HG03108 (cell line): ENCODE data around the gene FAM117A.
"Not testable (repeated sequence)": the region's sequence is repeated elsewhere in the genome, so short reads cannot be mapped to it uniquely, and the experiment has no call there.

ENCODE experiments used
- ATAC-seq: cut with Tn5 transposase; IDR thresholded peaks from one replicate; pipeline ENCODE4 v1.9.1; 2021; ENCODE audit warnings: moderate library complexity; ENCODE audit not compliant: unreplicated experiment

Gene FAM117A

GRCh38 chr17:49681106-49681979, 82.6 kb downstream of the FAM117A start:
- ATAC-seq, result no peak

GRCh38 chr17:49680314-49680713, 83.6 kb downstream of the FAM117A start:
- ATAC-seq, result no peak

DNA sequence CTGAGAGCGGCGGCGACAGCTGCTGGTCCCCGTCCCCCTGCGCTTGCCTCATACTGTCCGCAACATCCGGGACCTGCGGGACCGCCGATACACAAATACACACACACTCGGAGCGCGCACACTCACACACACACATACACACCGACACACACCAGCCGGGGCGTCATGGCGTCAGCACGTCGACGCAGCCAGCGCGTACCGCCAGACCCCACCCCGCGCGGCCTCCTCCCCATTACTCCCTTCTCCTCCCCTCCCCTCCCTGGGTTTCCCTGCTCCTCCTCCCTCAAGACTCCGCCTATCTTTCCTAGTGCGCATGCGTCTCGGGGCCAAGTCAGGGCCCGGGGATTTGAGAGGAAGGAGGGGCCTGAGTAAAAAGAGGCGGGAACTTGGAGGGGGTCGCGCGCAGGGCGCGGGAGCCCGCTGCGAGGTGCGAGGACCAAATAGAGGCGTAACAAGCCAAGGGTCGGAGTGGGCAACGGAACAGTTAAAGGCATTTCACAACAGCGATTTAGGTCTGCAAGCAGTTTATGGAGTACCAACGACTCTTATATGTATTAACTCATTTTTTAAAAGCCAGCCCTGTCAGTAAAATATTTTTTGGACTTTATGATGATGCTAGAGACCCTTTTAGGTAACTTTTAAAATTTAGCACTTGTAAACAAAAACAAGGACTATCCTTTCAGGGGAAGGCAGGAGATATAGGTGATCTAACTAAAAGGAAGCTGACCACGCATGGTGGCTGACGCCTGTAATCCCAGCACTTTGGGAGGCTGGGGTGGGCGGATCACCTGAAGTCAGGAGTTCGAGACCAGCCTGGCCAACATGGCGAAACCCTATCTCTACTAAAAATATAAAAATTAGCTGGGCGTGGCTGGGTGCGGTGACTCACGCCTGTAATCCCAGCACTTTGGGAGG, 85.7 kb downstream of the FAM117A start, which contains the start of gene SPOP:
TSS of gene SPOP (minus strand) at position 165 of the 915 bp plus-strand sequence. CDS start 55,287 bp downstream, outside the sequence.
- peak; percentile 69 for ATAC-seq

DNA sequence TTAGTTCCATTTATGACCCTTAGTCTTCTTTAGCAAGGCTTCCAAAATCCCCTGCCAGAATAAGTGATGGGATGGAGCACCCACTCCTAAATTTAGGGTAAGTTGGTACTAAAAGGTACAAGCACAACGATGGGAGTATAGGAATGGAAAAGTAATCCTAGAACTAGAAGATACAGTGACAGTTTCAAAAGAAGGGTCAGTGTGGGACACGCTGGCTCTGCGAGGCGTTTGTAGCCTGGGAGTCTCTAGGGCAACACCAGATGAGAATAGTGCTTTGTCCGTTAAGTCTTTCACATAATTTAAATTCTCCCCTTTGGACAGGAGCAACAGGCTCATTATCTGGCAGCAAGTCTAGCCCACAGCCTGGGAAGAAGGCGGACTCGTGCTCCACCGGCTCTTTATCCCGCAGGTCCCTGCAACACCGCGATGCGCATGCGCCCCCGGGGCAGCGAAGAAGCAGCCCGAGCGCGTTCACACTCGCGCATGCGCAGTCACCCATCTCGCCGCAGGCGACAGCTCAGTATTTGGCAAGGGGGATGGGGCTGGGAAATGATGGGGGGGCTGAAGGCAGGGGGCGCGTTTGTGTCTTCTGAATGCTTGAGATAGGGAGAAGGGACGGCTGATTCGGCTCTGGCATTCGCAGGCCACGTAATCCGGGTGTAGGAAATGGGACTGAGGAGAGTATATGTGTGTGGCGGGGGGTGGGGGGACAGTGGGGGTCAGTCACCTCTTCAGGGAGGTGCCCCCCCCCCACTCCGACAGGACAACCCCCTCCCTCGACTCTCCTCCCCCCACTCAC, 86.6 kb downstream of the FAM117A start:
- no peak for ATAC-seq

DNA sequence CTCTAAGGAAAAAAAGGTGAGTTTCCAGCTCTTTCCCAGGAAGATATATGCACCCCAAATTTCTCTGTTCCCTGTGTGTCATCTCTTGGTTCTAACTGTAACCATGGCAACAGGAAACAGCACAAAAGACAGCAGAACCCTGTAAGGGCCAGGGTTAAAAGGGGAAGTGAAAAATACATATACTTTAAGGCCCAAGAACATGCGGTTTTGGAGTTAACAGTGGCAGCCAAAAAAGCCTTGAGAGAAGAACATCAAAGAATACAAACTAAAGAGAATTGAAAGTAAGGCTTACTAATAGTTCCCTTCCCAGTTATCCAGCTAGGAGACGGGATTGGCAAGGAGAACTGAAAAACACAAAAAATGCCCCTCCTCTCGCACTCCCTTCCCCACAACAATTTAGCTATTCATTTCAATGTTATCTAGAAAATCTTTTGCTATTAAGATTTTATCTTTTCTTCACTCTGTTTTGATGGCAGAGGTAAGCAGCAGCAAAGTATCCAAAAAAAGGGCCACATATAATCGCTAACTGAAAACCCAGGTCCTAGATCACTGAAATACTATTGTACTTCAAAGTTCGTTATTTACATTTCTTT, 87.6 kb downstream of the FAM117A start:
- peak; percentile 52 for ATAC-seq

- no peak for ATAC-seq
These were observed 89.4 kb downstream of the FAM117A start for GRCh38 chr17:49674507-49674906.

GRCh38 chr17:49673679-49674078, 90.3 kb downstream of the FAM117A start:
- ATAC-seq, result not testable (repeated sequence)

DNA sequence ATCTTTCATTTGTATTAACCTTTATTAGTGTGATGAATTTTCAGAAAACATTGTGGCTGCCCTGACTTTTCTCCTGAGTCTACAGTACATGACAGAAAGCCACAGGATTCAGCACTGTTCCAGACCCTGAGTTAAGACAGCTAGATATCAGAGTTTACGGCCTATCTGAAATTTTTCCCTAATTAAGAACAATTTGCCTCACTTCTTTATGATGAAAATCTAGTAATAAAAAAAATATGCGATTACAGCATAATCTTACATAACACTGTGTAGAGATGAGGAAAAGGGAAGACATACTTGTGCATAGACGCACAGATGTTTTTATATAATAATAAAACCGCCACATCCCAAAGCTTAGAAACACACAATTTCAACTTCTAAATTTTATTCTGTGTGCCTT, 93.3 kb downstream of the FAM117A start:
- no peak for ATAC-seq

DNA sequence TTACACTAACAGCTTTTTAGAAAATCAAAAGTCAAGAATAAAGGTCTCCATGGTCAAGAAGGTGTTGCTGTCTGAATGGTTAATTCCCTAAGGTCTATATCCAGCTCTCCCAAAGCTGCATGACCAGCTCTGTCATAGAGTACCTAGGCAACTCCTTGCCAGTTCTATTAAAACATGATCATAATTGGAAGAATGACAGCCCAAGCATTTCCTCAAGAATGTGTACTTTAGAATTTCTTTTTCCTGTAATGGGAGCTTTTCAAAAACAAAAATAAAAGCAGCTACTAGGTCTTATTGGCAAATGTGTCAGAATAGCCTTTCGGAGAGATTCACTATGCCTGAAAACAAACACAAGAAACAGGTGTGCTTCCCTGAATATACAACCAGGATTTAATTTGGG, 93.9 kb downstream of the FAM117A start:
- no peak for ATAC-seq

DNA sequence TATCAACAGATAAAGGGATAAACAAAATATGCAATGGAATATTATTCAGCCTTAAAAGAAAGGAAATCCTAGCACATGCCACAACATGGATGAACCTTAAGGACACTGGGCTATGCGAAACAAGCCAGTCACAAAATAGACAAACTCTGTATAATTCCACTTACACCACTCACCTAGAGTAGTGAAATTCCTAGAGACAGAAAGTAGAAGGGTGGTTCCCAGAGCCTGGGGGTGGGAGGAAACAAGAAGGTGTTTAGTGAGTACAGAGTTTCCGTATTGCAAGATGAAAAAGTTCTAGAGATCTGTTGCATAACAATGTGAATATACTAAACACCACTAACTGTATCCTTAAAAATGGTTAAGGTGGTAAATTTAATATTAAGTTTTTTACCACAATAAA, 96.1 kb downstream of the FAM117A start:
- ATAC-seq, result no peak

GRCh38 chr17:49664706-49665211, 99.2 kb downstream of the FAM117A start:
- no peak for ATAC-seq
